Endothelial cell of umbilical vein (primary cell): ENCODE measurements around the gene PFKP. TPM values are rescaled to one million over a fixed set of nuclear protein-coding genes. Genes with fewer than 3 reads are reported as not detected.

Experiments used
- BruUV-seq: library from RNA; stranded (reverse); fragments of 400-500 nt; replicated peaks from 2 replicates; lab custom pipeline; 2021; lab: Mats Ljungman, UMichigan
- CTCF ChIA-PET: fragments of 300-600, 350-600 bp; sonication (Branson Sonifier 250); formaldehyde crosslinking; loops from one replicate; lab custom pipeline; 2021; ENCODE audit warnings: antibody characterized with exemption, inconsistent platforms; lab: Charles Lee
- POLR2A ChIA-PET: fragments of 300-600, 350-600 bp; sonication (Branson Sonifier 250); formaldehyde crosslinking; loops from one replicate; lab custom pipeline; 2021; ENCODE audit warnings: antibody characterized with exemption, inconsistent platforms; lab: Charles Lee
- DNase-seq: peaks from one replicate; pipeline ENCODE4 v3.0.0-alpha.2; 2011; ENCODE audit warnings: low read depth, low spot score
- FAIRE-seq: peaks from 2 replicates; lab custom pipeline; 2011; peaks lifted over from hg19 to GRCh38; lab: Jason Lieb, UNC
- H2AFZ ChIP-seq: 2 replicates; pipeline ENCODE4 v1.6.0; 2012; ENCODE audit warnings: low read depth, low read length, control low read depth, inconsistent platforms
- H3K27ac ChIP-seq: 2 replicates; pipeline ENCODE4 v1.5.1; 2011; ENCODE audit warnings: low read depth, mild to moderate bottlenecking, control low read depth, low read length, moderate library complexity; ENCODE audit not compliant: insufficient read depth
- H3K27me3 ChIP-seq, 2 experiments: 2 replicates each; pipeline versions ENCODE4 v1.6.0 to v1.6.1; 2011; ENCODE audit warnings: low read length in 2 of 2, mixed read lengths in 1 of 2; ENCODE audit not compliant: control insufficient read depth in 2 of 2, insufficient read depth in 2 of 2
- H3K36me3 ChIP-seq, 2 experiments: 2 replicates in 1 of 2; 3 replicates in 1 of 2; pipeline ENCODE4 v1.5.1; 2011; ENCODE audit warnings: low read length in 2 of 2, mild to moderate bottlenecking in 1 of 2, moderate library complexity in 1 of 2; ENCODE audit not compliant: control insufficient read depth in 2 of 2, insufficient read depth in 2 of 2; ENCODE audit errors: extremely low read depth in 1 of 2
- H3K4me1 ChIP-seq: 3 replicates; pipeline ENCODE4 v1.5.1; 2011; ENCODE audit warnings: mild to moderate bottlenecking, low read length; ENCODE audit not compliant: control insufficient read depth, insufficient read depth; ENCODE audit errors: extremely low read depth
- H3K4me2 ChIP-seq: 2 replicates; pipeline ENCODE4 v1.6.1; 2011; ENCODE audit warnings: low read length, control low read depth, mixed read lengths; ENCODE audit not compliant: insufficient read depth
- H3K4me3 ChIP-seq, 3 experiments: fragments of 200-600 bp in 1 of 3; sonication (generic), shearing (Covaris generic) in 1 of 3; replicated peaks in 1 of 3; 2 replicates each; pipeline ENCODE4 v1.5.1; 2011 to 2016; ENCODE audit warnings: control low read depth in 3 of 3, low read length in 3 of 3, mild to moderate bottlenecking in 2 of 3, inconsistent platforms in 1 of 3, low read depth in 1 of 3, moderate library complexity in 1 of 3; ENCODE audit not compliant: insufficient read depth in 1 of 3
- H3K79me2 ChIP-seq: 2 replicates; pipeline ENCODE4 v1.6.0; 2012; ENCODE audit warnings: low read length, inconsistent platforms; ENCODE audit not compliant: control insufficient read depth, insufficient read depth
- H3K9ac ChIP-seq: replicated peaks from 2 replicates; pipeline ENCODE3; 2011; ENCODE audit warnings: low read length, control low read depth; ENCODE audit not compliant: insufficient read depth; ENCODE audit errors: extremely low read depth
- H3K9me1 ChIP-seq: replicated peaks from 3 replicates; pipeline ENCODE4 v1.6.0; 2011; ENCODE audit warnings: mild to moderate bottlenecking, low read length; ENCODE audit not compliant: control insufficient read depth, insufficient read depth; ENCODE audit errors: extremely low read depth
- H3K9me3 ChIP-seq: replicated peaks from 2 replicates; pipeline ENCODE4 v1.5.1; 2012; ENCODE audit warnings: low read length, inconsistent platforms; ENCODE audit not compliant: control insufficient read depth, insufficient read depth
- H4K20me1 ChIP-seq: replicated peaks from 2 replicates; pipeline ENCODE3; 2011; ENCODE audit warnings: mild to moderate bottlenecking, low read length; ENCODE audit not compliant: control insufficient read depth, insufficient read depth; ENCODE audit errors: extremely low read depth
- EZH2 ChIP-seq: IDR thresholded peaks from 2 replicates; pipeline ENCODE4 v1.6.1; 2012; ENCODE audit warnings: borderline replicate concordance, low read depth, mild to moderate bottlenecking, moderate library complexity, low read length, inconsistent platforms; ENCODE audit not compliant: severe bottlenecking
- FOS ChIP-seq: IDR thresholded peaks from 2 replicates; pipeline ENCODE4 v1.6.1; 2011; ENCODE audit warnings: mild to moderate bottlenecking, low read length, moderate library complexity, borderline replicate concordance; ENCODE audit not compliant: insufficient read depth
- GATA2 ChIP-seq: IDR thresholded peaks from 2 replicates; pipeline ENCODE4 v1.7.0; 2011; ENCODE audit warnings: low read depth, mild to moderate bottlenecking, moderate library complexity, mixed read lengths, low read length; ENCODE audit not compliant: insufficient read length, insufficient read depth
- JUN ChIP-seq: IDR thresholded peaks from 2 replicates; pipeline ENCODE4 v1.6.1; 2011; ENCODE audit warnings: borderline replicate concordance, low read depth; ENCODE audit not compliant: insufficient read length, insufficient read depth
- MYC ChIP-seq: IDR thresholded peaks from one replicate; pipeline ENCODE4 v1.6.1; 2011; ENCODE audit warnings: mild to moderate bottlenecking, low read depth, low read length
- POLR2A ChIP-seq: IDR thresholded peaks from 2 replicates; pipeline ENCODE4 v1.6.1; 2012; ENCODE audit warnings: low read depth, mild to moderate bottlenecking, control low read depth, low read length
- POLR2AphosphoS5 ChIP-seq: IDR thresholded peaks from 2 replicates; pipeline ENCODE4 v1.6.1; 2012; ENCODE audit warnings: low read depth, mild to moderate bottlenecking, control low read depth, low read length, moderate library complexity; ENCODE audit not compliant: insufficient read depth
- dilution Hi-C: fragments of 300-500 bp; cut with MboI; formaldehyde crosslinking; loops from one replicate; pipeline ENCODE4 v1.15.0; 2019; ENCODE audit warnings: low sequenced_read_pairs; ENCODE audit not compliant: extremely low pct_ligation_motif_present
- intact Hi-C: fragments of 100-400 bp; cut with micrococcal nuclease; formaldehyde crosslinking; loops from one replicate; pipeline ENCODE4 v1.10.0; 2022
- polyA plus RNA-seq, 4 experiments: library from polyadenylated mRNA; depleted of rRNA in 3 of 4; stranded (reverse) in 3 of 4; unstranded in 1 of 4; fragments of >200 nt; gene quantifications; 2 replicates each; pipeline versions ENCODE4 v1.2.1 to v1.2.3, GENCODE V29; 2011 to 2012; ENCODE audit warnings: missing spikeins in 1 of 4
- total RNA-seq: library from RNA; stranded (reverse); gene quantifications from 2 replicates; pipeline ENCODE4 v1.2.3, GENCODE V29; 2021
- TF ChIP-seq, protein P1 (sequence below), 2 donors: IDR thresholded peaks; 1 replicate in 1 of 2; 2 replicates in 1 of 2; pipeline ENCODE4 v1.5.1; 2011; ENCODE audit warnings: low read length in 2 of 2, mild to moderate bottlenecking in 2 of 2, moderate library complexity in 2 of 2, control low read depth in 1 of 2, inconsistent platforms in 1 of 2, low read depth in 1 of 2; ENCODE audit not compliant: insufficient read depth in 1 of 2; ENCODE audit errors: extremely low read depth in 1 of 2
- TF ChIP-seq, protein P2 (sequence below): IDR thresholded peaks from 2 replicates; pipeline ENCODE4 v1.6.1; 2011; ENCODE audit not compliant: insufficient read depth, insufficient read length

PFKP gene
- total and polyA plus RNA-seq, 2 donors (not counting 3 experiments of a cell fraction or from before 2014, with no cell fraction given) = 185 to 359 TPM

DNA sequence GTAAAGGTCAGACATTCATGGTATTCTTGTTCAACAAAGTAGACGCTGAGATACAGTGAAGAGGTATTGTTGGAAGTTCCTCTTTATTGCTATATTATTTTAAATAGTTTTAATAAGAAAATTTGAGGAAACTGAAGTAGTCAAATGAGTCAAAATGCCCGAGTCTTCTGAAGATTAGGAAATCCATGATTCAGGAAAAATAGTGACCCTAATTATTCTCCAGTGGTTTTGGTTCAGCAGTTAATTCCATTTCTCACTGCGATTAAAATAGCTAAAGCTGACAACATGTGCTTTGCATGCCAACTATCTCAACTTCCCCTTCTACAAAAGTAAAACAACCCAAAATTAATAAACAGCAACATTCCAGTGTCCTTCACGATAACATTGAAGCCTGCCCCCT, 32.7 kb upstream of the PFKP start:
- TF ChIP-seq EZH2 (no peak), GATA2 (no peak), POLR2A (no peak), JUN (no peak), POLR2AphosphoS5 (no peak), MYC (no peak), FOS (no peak)
- TF ChIP-seq, protein P1, sequence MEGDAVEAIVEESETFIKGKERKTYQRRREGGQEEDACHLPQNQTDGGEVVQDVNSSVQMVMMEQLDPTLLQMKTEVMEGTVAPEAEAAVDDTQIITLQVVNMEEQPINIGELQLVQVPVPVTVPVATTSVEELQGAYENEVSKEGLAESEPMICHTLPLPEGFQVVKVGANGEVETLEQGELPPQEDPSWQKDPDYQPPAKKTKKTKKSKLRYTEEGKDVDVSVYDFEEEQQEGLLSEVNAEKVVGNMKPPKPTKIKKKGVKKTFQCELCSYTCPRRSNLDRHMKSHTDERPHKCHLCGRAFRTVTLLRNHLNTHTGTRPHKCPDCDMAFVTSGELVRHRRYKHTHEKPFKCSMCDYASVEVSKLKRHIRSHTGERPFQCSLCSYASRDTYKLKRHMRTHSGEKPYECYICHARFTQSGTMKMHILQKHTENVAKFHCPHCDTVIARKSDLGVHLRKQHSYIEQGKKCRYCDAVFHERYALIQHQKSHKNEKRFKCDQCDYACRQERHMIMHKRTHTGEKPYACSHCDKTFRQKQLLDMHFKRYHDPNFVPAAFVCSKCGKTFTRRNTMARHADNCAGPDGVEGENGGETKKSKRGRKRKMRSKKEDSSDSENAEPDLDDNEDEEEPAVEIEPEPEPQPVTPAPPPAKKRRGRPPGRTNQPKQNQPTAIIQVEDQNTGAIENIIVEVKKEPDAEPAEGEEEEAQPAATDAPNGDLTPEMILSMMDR (IDR thresholded peaks at IDR 0.05; ENCODE audit: extremely low read depth in 1 of 2, insufficient read depth in 1 of 2, low read depth in 1 of 2, low read length in 2 of 2) = no peak
- TF ChIP-seq, protein P2, sequence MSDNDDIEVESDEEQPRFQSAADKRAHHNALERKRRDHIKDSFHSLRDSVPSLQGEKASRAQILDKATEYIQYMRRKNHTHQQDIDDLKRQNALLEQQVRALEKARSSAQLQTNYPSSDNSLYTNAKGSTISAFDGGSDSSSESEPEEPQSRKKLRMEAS = no peak
- H3K27ac ChIP-seq = no peak overlapping the region
- no peaks in the 10 kb centered on the region for H3K9me1 ChIP-seq
- ChIA-PET POLR2A (no interaction called here), CTCF (no interaction called here)
- intact Hi-C loops (no loop called here), dilution Hi-C loops (loop anchor here (25.0 kb wide), 1 partner anchor 197 kb away; no protein-coding TSS in a partner anchor)
- no peaks in the 10 kb centered on the region for H3K36me3 ChIP-seq
- peaks cover 2 to 14% of the 10 kb centered on the region in 2 experiments for H3K27me3 ChIP-seq
- no peak overlapping the region for H3K9ac ChIP-seq
- H3K79me2 ChIP-seq = no peaks in the 10 kb centered on the region
- DNase-seq (no peak), FAIRE-seq (no peak)
- H4K20me1 ChIP-seq = no peaks in the 10 kb centered on the region
- H3K9me3 ChIP-seq = no peaks in the 10 kb centered on the region
- H2AFZ ChIP-seq = no peak overlapping the region
- H3K4me2 ChIP-seq = no peak overlapping the region
- no TSS peak for BruUV-seq
- H3K4me1 ChIP-seq = no peaks in the 10 kb centered on the region
- H3K4me3 ChIP-seq = no peak overlapping the region
